H9 (cell line): ENCODE results near the gene KCNG3. TPM values are rescaled to one million over a fixed set of nuclear protein-coding genes. Genes with fewer than 3 reads are reported as not detected.

Source experiments
- DNase-seq: peaks from one replicate; pipeline ENCODE4 v3.0.0-alpha.2; 2017
- H2AFZ ChIP-seq: one replicate; pipeline ENCODE4 v1.6.1; 2013; ENCODE audit warnings: mild to moderate bottlenecking, low read length, control low read depth, moderate library complexity
- H2AK5ac ChIP-seq: 2 replicates; pipeline ENCODE4 v1.6.1; 2013; ENCODE audit warnings: low read length, control low read depth, mixed read lengths; ENCODE audit not compliant: insufficient read length
- H2BK120ac ChIP-seq: one replicate; pipeline ENCODE4 v1.6.1; 2013; ENCODE audit warnings: low read depth, mild to moderate bottlenecking, low read length, control low read depth, inconsistent platforms; ENCODE audit not compliant: poor library complexity, severe bottlenecking
- H2BK12ac ChIP-seq: 2 replicates; pipeline ENCODE4 v1.6.1; 2013; ENCODE audit warnings: low read length, control low read depth, mixed read lengths, low read depth; ENCODE audit not compliant: insufficient read length
- H2BK15ac ChIP-seq: 2 replicates; pipeline ENCODE4 v1.6.1; 2013; ENCODE audit warnings: low read depth, low read length, control low read depth
- H2BK20ac ChIP-seq: one replicate; pipeline ENCODE4 v1.6.1; 2013; ENCODE audit warnings: low read depth, mild to moderate bottlenecking, low read length, control low read depth, inconsistent platforms; ENCODE audit not compliant: poor library complexity, severe bottlenecking
- H2BK5ac ChIP-seq: 2 replicates; pipeline ENCODE4 v1.6.1; 2013; ENCODE audit warnings: low read length, control low read depth, mixed read lengths; ENCODE audit not compliant: insufficient read length
- H3K14ac ChIP-seq: 2 replicates; pipeline ENCODE4 v1.6.1; 2013; ENCODE audit warnings: low read length, control low read depth; ENCODE audit not compliant: insufficient read depth
- H3K18ac ChIP-seq: 2 replicates; pipeline ENCODE4 v1.6.1; 2013; ENCODE audit warnings: low read depth, mild to moderate bottlenecking, mixed read lengths, low read length, control low read depth; ENCODE audit not compliant: insufficient read length
- H3K23ac ChIP-seq: 2 replicates; pipeline ENCODE4 v1.6.1; 2013; ENCODE audit warnings: low read length, control low read depth, mixed read lengths, low read depth; ENCODE audit not compliant: insufficient read length
- H3K23me2 ChIP-seq: 2 replicates; pipeline ENCODE4 v1.6.1; 2013; ENCODE audit warnings: low read depth, mild to moderate bottlenecking, mixed read lengths, low read length, control low read depth; ENCODE audit not compliant: insufficient read length, poor library complexity, severe bottlenecking
- H3K27ac ChIP-seq: 2 replicates; pipeline ENCODE4 v1.5.1; 2013; ENCODE audit warnings: low read length, control low read depth, mixed read lengths, low read depth; ENCODE audit not compliant: insufficient read length
- H3K27me3 ChIP-seq: 2 replicates; pipeline ENCODE4 v1.6.1; 2013; ENCODE audit warnings: low read length, control low read depth, inconsistent platforms; ENCODE audit not compliant: insufficient read depth
- H3K4ac ChIP-seq: 2 replicates; pipeline ENCODE4 v1.6.1; 2013; ENCODE audit warnings: low read depth, mild to moderate bottlenecking, control low read depth, inconsistent platforms, low read length, moderate library complexity
- H3K4me1 ChIP-seq: 2 replicates; pipeline ENCODE4 v1.6.1; 2013; ENCODE audit warnings: low read length, control low read depth, inconsistent platforms; ENCODE audit not compliant: insufficient read depth
- H3K4me2 ChIP-seq: 2 replicates; pipeline ENCODE4 v1.6.1; 2013; ENCODE audit warnings: low read length, control low read depth, mixed read lengths; ENCODE audit not compliant: insufficient read length, insufficient read depth
- H3K56ac ChIP-seq: 2 replicates; pipeline ENCODE4 v1.6.1; 2013; ENCODE audit warnings: low read depth, mild to moderate bottlenecking, mixed read lengths, low read length, control low read depth; ENCODE audit not compliant: insufficient read length
- H3K79me1 ChIP-seq: 2 replicates; pipeline ENCODE4 v1.6.1; 2013; ENCODE audit warnings: low read depth, mild to moderate bottlenecking, moderate library complexity, low read length, control low read depth, inconsistent platforms; ENCODE audit not compliant: insufficient read depth, poor library complexity, severe bottlenecking
- H3K79me2 ChIP-seq: 2 replicates; pipeline ENCODE4 v1.6.1; 2013; ENCODE audit warnings: low read length, control low read depth, inconsistent platforms; ENCODE audit not compliant: insufficient read depth
- H3K9ac ChIP-seq: 2 replicates; pipeline ENCODE4 v1.6.1; 2013; ENCODE audit warnings: low read length, control low read depth, mixed read lengths; ENCODE audit not compliant: insufficient read length; ENCODE audit errors: extremely low read depth
- H3K9me3 ChIP-seq: one replicate; pipeline ENCODE4 v1.6.1; 2013; ENCODE audit warnings: low read depth, low read length, inconsistent platforms; ENCODE audit not compliant: control insufficient read depth
- H3T11ph ChIP-seq: one replicate; pipeline ENCODE4 v1.6.1; 2013; ENCODE audit warnings: mild to moderate bottlenecking, low read length, control low read depth, inconsistent platforms
- H4K20me1 ChIP-seq: one replicate; pipeline ENCODE4 v1.6.1; 2013; ENCODE audit not compliant: control insufficient read depth, insufficient read length, insufficient read depth
- H4K5ac ChIP-seq: 2 replicates; pipeline ENCODE4 v1.6.1; 2013; ENCODE audit warnings: low read depth, mild to moderate bottlenecking, mixed read lengths, low read length, control low read depth; ENCODE audit not compliant: insufficient read length
- H4K8ac ChIP-seq: replicated peaks from 2 replicates; pipeline ENCODE4 v1.6.1; 2013; ENCODE audit warnings: low read length, control low read depth, mixed read lengths, low read depth; ENCODE audit not compliant: insufficient read length
- H4K91ac ChIP-seq: 2 replicates; pipeline ENCODE4 v1.6.1; 2013; ENCODE audit warnings: low read depth, mild to moderate bottlenecking, moderate library complexity, mixed read lengths, low read length, control low read depth; ENCODE audit not compliant: insufficient read length
- H3K27ac Mint-ChIP-seq, 3 experiments: 2 replicates in 2 of 3; 3 replicates in 1 of 3; pipeline ENCODE4 v1.8.0; 2020 to 2021; ENCODE audit warnings: mixed read lengths in 3 of 3, mild to moderate bottlenecking in 1 of 3, moderate library complexity in 1 of 3
- H3K27me3 Mint-ChIP-seq: 2 replicates; pipeline ENCODE4 v1.8.0; 2021; ENCODE audit warnings: low read depth, mild to moderate bottlenecking, moderate library complexity, mixed read lengths
- H3K36me3 Mint-ChIP-seq, 3 experiments: 2 replicates in 2 of 3; 3 replicates in 1 of 3; pipeline ENCODE4 v1.8.0; 2020 to 2021; ENCODE audit warnings: low read depth in 3 of 3, mixed read lengths in 3 of 3; ENCODE audit not compliant: insufficient read depth in 1 of 3
- H3K4me1 Mint-ChIP-seq, 2 experiments: 2 replicates each; pipeline ENCODE4 v1.8.0; 2020; ENCODE audit warnings: mixed read lengths in 2 of 2
- H3K4me3 Mint-ChIP-seq, 2 experiments: 2 replicates in 1 of 2; 3 replicates in 1 of 2; pipeline ENCODE4 v1.8.0; 2020 to 2021; ENCODE audit warnings: mild to moderate bottlenecking in 2 of 2, mixed read lengths in 2 of 2, moderate library complexity in 1 of 2
- H3K9me3 Mint-ChIP-seq, 2 experiments: 2 replicates in 1 of 2; 3 replicates in 1 of 2; pipeline ENCODE4 v1.8.0; 2020; ENCODE audit warnings: mild to moderate bottlenecking in 2 of 2, mixed read lengths in 2 of 2, moderate library complexity in 1 of 2
- WGBS: extraction: QIAGEN DNeasy Blood & Tissue Kit; methylation state at CpG from one replicate; pipeline ENCODE4 v1.1.7; 2013; ENCODE audit warnings: missing lambda C conversion rate, low lambda C conversion rate, mixed read lengths; ENCODE audit not compliant: insufficient read length; ENCODE audit errors: extremely low coverage; 5-methylcytosine and 5-hydroxymethylcytosine counted together
- total RNA-seq: library from RNA; stranded (reverse); gene quantifications from 2 replicates; pipeline ENCODE4 v1.2.1, GENCODE V29; 2021
- TF ChIP-seq, protein P1 (sequence below): fragments of 200-600 bp; sonication (generic); conservative IDR thresholded peaks from 3 replicates; pipeline ENCODE4 v1.8.0; 2021; ENCODE audit warnings: antibody characterized with exemption, mild to moderate bottlenecking

Gene KCNG3
- total RNA-seq, 1 experiment from 2014 or later, result 16.5 TPM

DNA sequence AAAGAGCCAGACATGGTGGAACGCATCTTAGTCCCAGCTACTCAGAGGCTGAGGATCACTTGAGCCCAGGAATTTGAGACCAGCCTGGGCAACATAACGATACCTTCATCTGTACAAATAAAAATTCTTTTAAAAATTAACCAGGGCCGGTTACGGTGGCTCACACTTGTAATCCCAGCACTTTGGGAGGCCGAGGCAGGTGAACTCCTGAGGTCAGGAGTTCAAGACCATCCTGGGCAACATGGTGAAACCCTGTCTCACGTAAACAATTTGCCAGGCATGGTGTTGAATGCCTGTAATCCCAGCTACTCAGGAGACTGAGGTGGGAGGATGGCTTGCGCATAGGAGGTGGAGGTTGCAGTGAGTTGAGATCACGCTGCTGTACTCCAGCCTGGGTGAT, 25.8 kb upstream of the KCNG3 start:
- peaks cover 11% of the 10 kb centered on the region for H3K4me1 ChIP-seq
- H4K5ac ChIP-seq, result no peak overlapping the region
- H2AK5ac ChIP-seq, result no peak overlapping the region
- peaks cover 21 to 23% of the 10 kb centered on the region in 2 experiments for H3K4me1 Mint-ChIP-seq
- H3K27ac Mint-ChIP-seq, result no peak overlapping the region
- TF ChIP-seq, protein P1, sequence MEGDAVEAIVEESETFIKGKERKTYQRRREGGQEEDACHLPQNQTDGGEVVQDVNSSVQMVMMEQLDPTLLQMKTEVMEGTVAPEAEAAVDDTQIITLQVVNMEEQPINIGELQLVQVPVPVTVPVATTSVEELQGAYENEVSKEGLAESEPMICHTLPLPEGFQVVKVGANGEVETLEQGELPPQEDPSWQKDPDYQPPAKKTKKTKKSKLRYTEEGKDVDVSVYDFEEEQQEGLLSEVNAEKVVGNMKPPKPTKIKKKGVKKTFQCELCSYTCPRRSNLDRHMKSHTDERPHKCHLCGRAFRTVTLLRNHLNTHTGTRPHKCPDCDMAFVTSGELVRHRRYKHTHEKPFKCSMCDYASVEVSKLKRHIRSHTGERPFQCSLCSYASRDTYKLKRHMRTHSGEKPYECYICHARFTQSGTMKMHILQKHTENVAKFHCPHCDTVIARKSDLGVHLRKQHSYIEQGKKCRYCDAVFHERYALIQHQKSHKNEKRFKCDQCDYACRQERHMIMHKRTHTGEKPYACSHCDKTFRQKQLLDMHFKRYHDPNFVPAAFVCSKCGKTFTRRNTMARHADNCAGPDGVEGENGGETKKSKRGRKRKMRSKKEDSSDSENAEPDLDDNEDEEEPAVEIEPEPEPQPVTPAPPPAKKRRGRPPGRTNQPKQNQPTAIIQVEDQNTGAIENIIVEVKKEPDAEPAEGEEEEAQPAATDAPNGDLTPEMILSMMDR, result no peak
- H4K20me1 ChIP-seq, result no peaks in the 10 kb centered on the region
- H2BK15ac ChIP-seq, result no peak overlapping the region
- no peak overlapping the region for H2BK20ac ChIP-seq
- no CpG with 5 or more reads among the region's 8 CpGs for WGBS
- no peaks in the 10 kb centered on the region for H3K23me2 ChIP-seq
- no peak overlapping the region for H2BK12ac ChIP-seq
- no peak overlapping the region for H3K4me3 Mint-ChIP-seq
- no peak overlapping the region for H3K14ac ChIP-seq
- no peak overlapping the region for H2BK120ac ChIP-seq
- H3K27ac ChIP-seq, result no peak overlapping the region
- H3K4ac ChIP-seq, result no peak overlapping the region
- no peak overlapping the region for H4K91ac ChIP-seq
- H3K18ac ChIP-seq, result no peak overlapping the region
- H3K27me3 ChIP-seq, result no peaks in the 10 kb centered on the region
- H3K36me3 Mint-ChIP-seq, result peaks cover 0 to 4% (median 0%) of the 10 kb centered on the region in 3 experiments; a peak in 2 of 7 replicates
- H3K4me2 ChIP-seq, result no peak overlapping the region
- H2BK5ac ChIP-seq, result no peak overlapping the region
- H3K79me1 ChIP-seq, result no peaks in the 10 kb centered on the region
- H3K23ac ChIP-seq, result no peak overlapping the region
- H3T11ph ChIP-seq, result no peak overlapping the region
- H4K8ac ChIP-seq, result no peak overlapping the region
- H3K9ac ChIP-seq, result no peak overlapping the region
- H2AFZ ChIP-seq, result no peak overlapping the region
- H3K27me3 Mint-ChIP-seq, result no peaks in the 10 kb centered on the region
- no peaks in the 10 kb centered on the region for H3K79me2 ChIP-seq
- H3K9me3 ChIP-seq, result no peaks in the 10 kb centered on the region
- H3K9me3 Mint-ChIP-seq, result no peaks in the 10 kb centered on the region
- DNase-seq, result no peak
- no peak overlapping the region for H3K56ac ChIP-seq
